Common myeloid progenitor, CD34-positive (primary cell): Measurements from ENCODE around the gene FGFR3.

ENCODE experiments used
- CTCF ChIA-PET: fragments of 350-600 bp; sonication (Branson Sonifier 250); formaldehyde crosslinking; loops from one replicate; lab custom pipeline; 2021; ENCODE audit warnings: antibody characterized with exemption; lab: Charles Lee
- POLR2A ChIA-PET: fragments of 350-600 bp; sonication (Branson Sonifier 250); formaldehyde crosslinking; loops from one replicate; lab custom pipeline; 2021; ENCODE audit warnings: antibody characterized with exemption; lab: Charles Lee
- DNase-seq, 3 donors: peaks; one replicate each; pipeline versions ENCODE4 v3.0.0 to v3.0.0-alpha.2; 2013
- H3K27ac ChIP-seq, 2 experiments: 1 replicate in 1 of 2; 2 replicates in 1 of 2; pipeline ENCODE4 v1.7.0; 2013; ENCODE audit warnings: inconsistent platforms in 2 of 2, low read length in 2 of 2, mild to moderate bottlenecking in 2 of 2, low read depth in 1 of 2, moderate library complexity in 1 of 2; ENCODE audit not compliant: severe bottlenecking in 2 of 2, insufficient read depth in 1 of 2, poor library complexity in 1 of 2
- H3K27me3 ChIP-seq, 5 experiments: replicated peaks in 2 of 5; 1 replicate in 3 of 5; 2 replicates in 2 of 5; pipeline versions ENCODE4 v1.6.1 to v1.7.0; 2013; ENCODE audit warnings: low read length in 4 of 5, mild to moderate bottlenecking in 2 of 5, moderate library complexity in 2 of 5, inconsistent platforms in 1 of 5; ENCODE audit not compliant: insufficient read depth in 5 of 5, control insufficient read depth in 4 of 5
- H3K36me3 ChIP-seq, 4 experiments: 1 replicate in 2 of 4; 2 replicates in 2 of 4; pipeline versions ENCODE4 v1.6.1 to v1.7.0; 2013; ENCODE audit warnings: low read length in 3 of 4, control low read depth in 1 of 4, mild to moderate bottlenecking in 1 of 4; ENCODE audit not compliant: control insufficient read depth in 4 of 4, insufficient read depth in 4 of 4
- H3K4me1 ChIP-seq, 4 experiments: 1 replicate in 3 of 4; 2 replicates in 1 of 4; pipeline versions ENCODE4 v1.6.1 to v1.7.1; 2013; ENCODE audit warnings: low read length in 3 of 4, mild to moderate bottlenecking in 3 of 4, control low read depth in 1 of 4, inconsistent platforms in 1 of 4, moderate library complexity in 1 of 4; ENCODE audit not compliant: control insufficient read depth in 4 of 4, insufficient read depth in 4 of 4; ENCODE audit errors: control extremely low read depth in 1 of 4
- H3K4me3 ChIP-seq, 7 experiments: 1 replicate in 4 of 7; 2 replicates in 3 of 7; pipeline versions ENCODE4 v1.5.1 to v1.7.0; 2013; ENCODE audit warnings: mild to moderate bottlenecking in 7 of 7, low read length in 6 of 7, moderate library complexity in 6 of 7, inconsistent platforms in 2 of 7, low read depth in 2 of 7, control low read depth in 1 of 7; ENCODE audit not compliant: insufficient read depth in 4 of 7, control insufficient read depth in 1 of 7; ENCODE audit errors: extremely low read depth in 1 of 7
- H3K9me3 ChIP-seq, 5 experiments: 1 replicate in 4 of 5; 2 replicates in 1 of 5; pipeline versions ENCODE4 v1.6.1 to v1.7.1; 2013; ENCODE audit warnings: low read length in 4 of 5, mild to moderate bottlenecking in 2 of 5, inconsistent platforms in 1 of 5, low read depth in 1 of 5, moderate library complexity in 1 of 5; ENCODE audit not compliant: control insufficient read depth in 4 of 5, insufficient read depth in 2 of 5; ENCODE audit errors: control extremely low read depth in 1 of 5
- WGBS: methylation state at CpG from one replicate; pipeline ENCODE4 v1.1.5; 2013; ENCODE audit not compliant: insufficient coverage; 5-methylcytosine and 5-hydroxymethylcytosine counted together

FGFR3 gene

DNA sequence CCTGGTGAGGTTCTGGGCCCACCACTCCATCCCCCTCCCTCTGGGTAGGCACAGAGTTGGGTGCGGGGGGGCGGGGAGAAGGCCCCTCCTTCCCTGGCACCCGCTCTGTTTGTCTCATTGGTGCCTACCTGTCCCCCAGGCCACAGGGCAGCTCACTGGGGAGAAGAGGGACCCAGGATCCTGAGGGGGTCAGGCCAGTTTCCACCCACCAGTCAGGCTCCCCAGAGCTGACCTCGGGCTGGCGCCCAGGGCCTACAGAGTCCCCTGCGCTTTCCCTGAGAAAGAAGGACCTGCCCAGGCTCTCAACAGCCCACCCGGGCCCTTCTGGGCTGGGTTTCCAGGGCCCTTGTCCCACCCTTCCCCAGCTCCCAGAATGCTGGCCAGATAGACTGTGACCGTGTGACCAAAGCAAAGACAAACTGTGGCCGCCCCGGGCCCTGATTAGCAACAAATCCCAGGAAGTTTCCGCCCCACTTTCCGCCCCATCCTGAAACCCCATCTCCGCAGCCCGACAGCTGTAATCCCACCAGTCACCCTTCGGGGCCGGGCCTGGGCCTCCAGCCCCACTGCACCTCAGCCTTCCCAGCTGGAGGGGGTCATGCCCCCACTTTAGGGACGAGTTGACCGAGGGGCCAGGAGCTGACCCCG lies 33.8 kb upstream of the FGFR3 start:
- 90% methylated on average over 14 of the region's 19 CpGs for WGBS
- peaks cover 0 to 51% (median 44%) of the 10 kb centered on the region in 4 experiments for H3K4me1 ChIP-seq
- H3K27me3 ChIP-seq, result no peaks in the 10 kb centered on the region
- H3K36me3 ChIP-seq, result no peaks in the 10 kb centered on the region
- no peak overlapping the region for H3K27ac ChIP-seq
- ChIA-PET CTCF (interaction anchor here (1.0 to 3.7 kb wide), 12 partner anchors 8 to 148 kb away, joined by 3 to 18 read pairs (median 4); no protein-coding TSS in a partner anchor), POLR2A (no interaction called here)
- H3K4me3 ChIP-seq, result no peak overlapping the region
- DNase-seq, result no peak
- H3K9me3 ChIP-seq, result no peaks in the 10 kb centered on the region

DNA sequence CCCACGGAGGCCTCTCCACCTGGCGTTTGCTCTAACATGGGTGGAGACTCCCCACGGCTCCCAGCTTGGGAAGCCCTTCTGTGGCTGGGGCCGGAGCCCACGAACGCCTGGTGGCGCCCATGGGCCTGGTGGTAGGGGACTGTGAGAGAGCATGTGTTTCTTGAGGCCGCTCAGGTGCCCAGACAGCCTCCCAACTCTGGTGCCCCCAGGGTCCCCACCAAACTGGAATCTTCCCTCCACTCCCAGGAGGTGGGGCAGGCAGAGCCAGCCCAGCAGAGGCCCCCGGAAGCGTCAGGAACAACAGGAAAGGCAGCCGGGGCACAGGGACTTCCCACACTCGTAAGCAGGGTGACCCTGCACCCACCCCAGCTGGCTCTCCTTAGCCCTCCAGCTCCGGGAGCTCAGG lies 33.3 kb upstream of the FGFR3 start:
- peak in 1 of 3 donors; percentile 37 for DNase-seq
- POLR2A ChIA-PET, result interaction anchor here (0.5 kb wide), 1 partner anchor 124 kb away, joined by 4 read pairs; no protein-coding TSS in a partner anchor
- no peaks in the 10 kb centered on the region for H3K9me3 ChIP-seq
- WGBS, result 54% methylated on average over 11 of the region's 13 CpGs
- CTCF ChIA-PET, result interaction anchor here (1.0 to 3.7 kb wide), 10 partner anchors 8 to 147 kb away, joined by 3 to 18 read pairs (median 5); no protein-coding TSS in a partner anchor
- no peaks in the 10 kb centered on the region for H3K36me3 ChIP-seq
- no peaks in the 10 kb centered on the region for H3K27me3 ChIP-seq
- peaks cover 0 to 49% (median 41%) of the 10 kb centered on the region in 4 experiments for H3K4me1 ChIP-seq
- no peak overlapping the region for H3K4me3 ChIP-seq
- no peak overlapping the region for H3K27ac ChIP-seq

GRCh38 chr4:1760521-1761071 lies 32.5 kb upstream of the FGFR3 start:
- CTCF ChIA-PET, result interaction anchor here (1.0 to 3.7 kb wide), 7 partner anchors 9 to 139 kb away, joined by 3 to 18 read pairs (median 5); no protein-coding TSS in a partner anchor
- Histone ChIP-seq H3K27ac (no peak overlapping the region), H3K9me3 (no peaks in the 10 kb centered on the region), H3K4me3 (no peak overlapping the region), H3K27me3 (no peaks in the 10 kb centered on the region), H3K4me1 (peaks cover 0 to 42% (median 34%) of the 10 kb centered on the region in 4 experiments), H3K36me3 (no peaks in the 10 kb centered on the region)
- WGBS, result 70% methylated on average over 6 of the region's 25 CpGs
- DNase-seq, result no peak
- POLR2A ChIA-PET, result no interaction called here

DNA sequence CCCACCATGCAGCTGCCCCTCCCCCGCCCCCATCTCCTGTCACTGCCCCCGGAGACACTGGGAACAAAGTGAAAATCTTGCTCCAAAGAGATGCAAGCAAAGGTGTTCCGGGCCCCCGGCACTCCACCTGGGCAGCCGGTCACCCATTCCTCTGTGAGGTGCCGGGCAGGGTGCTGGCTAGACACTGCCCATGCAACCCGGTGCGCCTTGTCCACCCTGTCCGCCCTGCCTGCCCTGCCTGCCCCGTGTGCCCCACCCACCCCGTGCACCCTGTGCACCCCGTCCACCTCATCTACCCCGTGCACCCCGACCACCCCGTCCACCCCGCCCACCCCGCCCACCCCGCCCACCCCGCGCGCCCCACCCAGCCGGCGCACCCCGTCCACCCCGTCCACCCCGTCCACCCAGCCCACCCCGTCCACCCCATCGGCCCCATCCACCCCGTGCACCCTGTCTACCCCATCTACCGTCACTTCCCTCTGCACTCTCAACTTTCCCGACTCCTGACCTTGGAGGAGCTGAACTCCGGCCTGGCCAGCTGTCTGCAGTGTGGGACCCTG lies 31.9 kb upstream of the FGFR3 start:
- Histone ChIP-seq H3K4me1 (peaks cover 0 to 40% (median 29%) of the 10 kb centered on the region in 4 experiments), H3K36me3 (no peaks in the 10 kb centered on the region), H3K9me3 (no peaks in the 10 kb centered on the region), H3K27ac (no peak overlapping the region), H3K4me3 (no peak overlapping the region), H3K27me3 (no peaks in the 10 kb centered on the region)
- no peak for DNase-seq
- 90% methylated on average over 13 of the region's 32 CpGs for WGBS
- ChIA-PET POLR2A (no interaction called here), CTCF (interaction anchor here (1.1 to 3.7 kb wide), 2 partner anchors 48 to 139 kb away, joined by 3 to 18 read pairs; no protein-coding TSS in a partner anchor)

GRCh38 chr4:1762264-1763010 lies 30.7 kb upstream of the FGFR3 start:
- no peak for DNase-seq
- Histone ChIP-seq H3K4me1 (peaks cover 0 to 39% (median 26%) of the 10 kb centered on the region in 4 experiments), H3K4me3 (no peak overlapping the region), H3K9me3 (no peaks in the 10 kb centered on the region), H3K27me3 (peaks cover 0 to 4% (median 0%) of the 10 kb centered on the region in 5 experiments), H3K36me3 (no peaks in the 10 kb centered on the region), H3K27ac (no peak overlapping the region)
- CTCF ChIA-PET, result interaction anchor here (1.1 to 3.5 kb wide), 4 partner anchors 16 to 138 kb away, joined by 3 to 23 read pairs (median 7); no protein-coding TSS in a partner anchor
- WGBS, result 85% methylated on average over 13 of the region's 20 CpGs
- POLR2A ChIA-PET, result interaction anchor here (0.6 kb wide), 1 partner anchor 22 kb away, joined by 4 read pairs; no protein-coding TSS in a partner anchor

DNA sequence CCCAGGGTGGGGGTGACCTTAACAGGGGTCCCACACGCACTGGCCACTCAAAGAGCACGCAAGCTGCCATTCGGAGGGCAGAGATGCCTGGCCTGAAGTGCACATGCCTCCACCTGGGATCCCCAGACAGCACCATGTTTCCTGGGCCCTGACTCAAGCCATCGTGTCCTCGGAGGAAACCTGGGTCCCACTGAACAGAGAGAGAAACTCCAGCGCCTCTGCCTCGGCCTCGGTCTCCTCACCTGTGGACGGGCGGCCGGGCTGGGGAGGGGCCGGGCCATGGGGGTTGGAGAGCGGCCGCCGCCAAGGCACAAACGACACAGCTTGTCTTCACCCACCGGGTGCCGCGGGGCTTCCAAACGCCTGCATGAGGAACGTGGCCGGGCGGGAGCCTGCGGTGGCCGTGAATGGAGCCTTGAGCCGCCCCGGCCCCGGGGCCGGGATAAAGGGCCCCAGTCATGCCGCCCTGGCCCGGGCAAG lies 30.0 kb upstream of the FGFR3 start:
- H3K4me3 ChIP-seq, result peak overlapping the region in 1 of 7 experiments; percentile 45
- H3K27me3 ChIP-seq, result peaks cover 0 to 8% (median 0%) of the 10 kb centered on the region in 5 experiments
- WGBS, result 39% methylated on average over 19 of the region's 31 CpGs
- ChIA-PET POLR2A (interaction anchor here (0.6 kb wide), 1 partner anchor 22 kb away, joined by 4 read pairs; no protein-coding TSS in a partner anchor), CTCF (interaction anchor here (1.1 to 3.5 kb wide), 4 partner anchors 16 to 137 kb away, joined by 3 to 23 read pairs (median 7); no protein-coding TSS in a partner anchor)
- H3K4me1 ChIP-seq, result peaks cover 0 to 38% (median 28%) of the 10 kb centered on the region in 4 experiments
- no peaks in the 10 kb centered on the region for H3K9me3 ChIP-seq
- H3K36me3 ChIP-seq, result no peaks in the 10 kb centered on the region
- H3K27ac ChIP-seq, result no peak overlapping the region
- no peak for DNase-seq
